GM18909 (cell line): ENCODE measurements around the gene MTAP.
A peak's percentile ranks its signal among the peaks of the same experiment; 100 is the strongest.
"Not testable (repeated sequence)": the region's sequence is repeated elsewhere in the genome, so short reads cannot be mapped to it uniquely, and the experiment has no call there.

Source experiments
- ATAC-seq: cut with Tn5 transposase; IDR thresholded peaks from one replicate; pipeline ENCODE4 v1.9.1; 2021; ENCODE audit warnings: mild to moderate bottlenecking; ENCODE audit not compliant: unreplicated experiment, poor library complexity

The MTAP gene

DNA sequence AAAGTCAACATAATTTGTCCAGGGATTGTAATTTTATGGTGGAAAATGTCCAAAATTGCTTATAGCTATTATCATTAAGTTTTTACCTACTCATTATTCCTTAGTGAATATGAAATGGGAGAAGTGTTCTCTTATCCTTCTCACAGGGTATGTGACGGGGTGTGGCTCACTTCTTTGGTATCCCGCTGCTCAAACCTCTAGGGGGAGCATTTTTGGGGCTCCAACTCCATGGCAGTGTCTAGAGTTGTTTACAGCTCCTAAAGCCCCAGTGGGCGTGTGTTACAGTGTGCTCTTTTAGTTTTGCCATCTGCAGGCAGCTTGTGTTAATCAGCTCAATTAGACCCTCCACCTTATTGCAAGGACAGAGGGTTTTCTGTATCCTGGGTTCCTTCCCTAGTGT is 102.3 kb downstream of the MTAP start:
- ATAC-seq = no peak

DNA sequence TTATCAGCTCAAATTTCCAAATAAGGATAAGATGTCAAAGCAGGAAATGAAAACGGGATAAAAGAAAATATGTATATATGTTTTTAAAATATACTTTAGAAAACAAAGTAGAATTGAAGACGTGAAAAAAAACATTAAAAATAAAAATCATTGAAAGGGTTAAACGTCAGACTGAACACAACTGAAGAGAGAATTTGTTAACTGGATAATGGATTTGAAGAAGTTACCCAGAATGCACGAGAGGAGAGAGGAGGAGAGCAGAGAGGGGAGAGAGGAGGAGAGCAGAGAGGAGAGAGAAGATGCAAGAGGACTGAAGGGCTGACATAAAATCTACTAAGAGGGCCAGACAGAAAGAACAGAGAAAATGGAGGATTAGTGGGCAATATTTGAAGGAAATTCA is 103.8 kb downstream of the MTAP start:
- ATAC-seq = no peak

DNA sequence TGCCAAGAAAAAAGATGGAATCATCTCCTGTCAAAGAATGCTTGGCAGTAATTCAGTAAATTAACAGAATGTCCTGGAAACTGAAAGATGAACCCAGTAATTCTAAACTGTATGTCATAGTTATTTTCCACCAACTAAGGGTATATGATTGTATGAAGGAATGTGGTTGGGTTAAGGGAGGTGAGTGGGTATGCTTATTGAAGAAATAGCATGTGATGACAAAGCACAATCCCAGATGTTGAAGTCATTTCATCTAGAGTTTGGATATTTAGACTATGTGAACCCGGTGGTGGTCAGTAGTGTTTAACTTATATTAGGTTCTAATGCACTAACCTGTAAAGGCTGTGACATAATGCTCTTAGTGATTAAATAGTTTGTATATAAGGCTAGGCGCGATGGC is 104.4 kb downstream of the MTAP start:
- ATAC-seq = no peak

- ATAC-seq = peak; percentile 92
Observed at GRCh38 chr9:21919377-21920362, 117.2 kb downstream of the MTAP start.

GRCh38 chr9:21923694-21924093 is 121.3 kb downstream of the MTAP start:
- ATAC-seq = no peak

GRCh38 chr9:21927752-21928151 is 125.3 kb downstream of the MTAP start:
- ATAC-seq = no peak

GRCh38 chr9:21931428-21931827 is 129.0 kb downstream of the MTAP start:
- no peak for ATAC-seq

- no peak for ATAC-seq
Observed at GRCh38 chr9:21933281-21933680, 130.8 kb downstream of the MTAP start.

DNA sequence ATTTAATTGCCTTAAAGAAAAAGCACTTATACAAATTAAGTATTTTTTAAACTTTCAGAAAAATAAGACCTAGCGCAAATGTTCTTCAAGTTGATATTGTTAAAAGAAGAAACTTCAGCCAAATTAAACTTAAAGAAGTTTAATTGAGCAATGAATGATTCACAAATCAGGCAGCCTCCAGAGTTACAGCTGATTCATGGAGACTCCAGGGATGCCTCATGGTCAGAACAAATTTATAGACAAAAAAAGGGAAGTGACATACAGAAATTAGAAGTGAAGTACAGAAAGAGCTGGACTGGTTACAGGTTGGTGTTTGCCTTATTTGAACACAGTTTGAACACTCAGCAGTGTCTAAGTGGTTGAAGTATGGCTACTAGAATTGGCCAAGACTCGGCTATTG is 131.4 kb downstream of the MTAP start:
- no peak for ATAC-seq

GRCh38 chr9:21935631-21936030 is 133.2 kb downstream of the MTAP start:
- no peak for ATAC-seq

GRCh38 chr9:21936161-21936560 is 133.7 kb downstream of the MTAP start:
- ATAC-seq = no peak

DNA sequence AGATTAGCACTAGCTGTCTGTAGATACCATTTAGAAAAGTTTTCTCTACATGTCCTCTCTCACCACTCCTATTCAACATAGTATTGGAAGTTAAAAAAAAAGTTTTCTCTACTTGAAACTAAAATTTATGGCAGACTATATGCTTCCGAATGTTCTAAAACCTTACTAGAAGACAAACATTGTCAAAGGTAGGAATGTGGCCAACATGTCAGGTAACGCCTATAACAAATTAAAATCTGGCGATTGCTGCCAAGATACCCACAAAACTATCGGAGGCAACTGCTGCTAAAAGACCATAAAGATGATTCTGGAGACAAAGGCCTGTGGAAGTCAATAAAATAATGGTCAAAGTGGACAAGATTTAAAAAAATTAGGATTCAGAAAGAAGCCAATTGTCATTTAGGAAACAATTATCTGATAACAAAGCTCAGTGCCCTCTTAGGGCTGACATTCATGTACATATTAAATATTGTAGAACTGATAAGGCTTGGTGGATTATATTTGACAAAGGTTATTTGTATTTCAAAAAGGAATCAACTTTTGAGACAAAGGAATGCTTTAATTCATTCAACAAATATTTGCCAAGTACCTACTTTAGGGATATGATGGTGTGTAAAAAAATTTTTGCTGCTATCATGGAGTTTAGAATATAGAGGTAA is 139.0 kb downstream of the MTAP start:
- no peak for ATAC-seq

DNA sequence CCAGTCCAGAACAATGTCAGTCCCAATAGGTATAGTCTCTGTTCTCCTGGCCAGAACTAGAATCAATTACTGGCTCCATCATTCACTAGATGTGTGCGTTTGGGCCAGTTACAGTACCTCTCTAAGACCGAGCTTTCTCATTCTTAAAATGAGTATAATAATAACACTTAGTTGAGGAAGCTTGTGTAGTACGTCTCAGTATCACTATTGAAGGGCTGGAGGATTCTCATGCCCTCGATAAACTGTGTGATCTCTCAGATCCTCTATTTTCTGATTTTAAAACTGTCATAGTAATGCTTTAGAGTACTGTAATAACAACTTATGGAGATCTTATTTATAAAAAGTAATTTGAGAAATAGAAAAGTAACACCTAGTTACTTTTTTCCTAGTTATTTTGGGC is 141.0 kb downstream of the MTAP start:
- no peak for ATAC-seq

- no peak for ATAC-seq
Observed at GRCh38 chr9:21945606-21946005, 143.2 kb downstream of the MTAP start.

- no peak for ATAC-seq
Observed at GRCh38 chr9:21958833-21959232, 156.4 kb downstream of the MTAP start.

GRCh38 chr9:21959268-21959667 is 156.8 kb downstream of the MTAP start:
- not testable (repeated sequence) for ATAC-seq

GRCh38 chr9:21961569-21961968 is 159.1 kb downstream of the MTAP start:
- no peak for ATAC-seq

GRCh38 chr9:21964925-21965385 is 162.5 kb downstream of the MTAP start:
- peak; percentile 63 for ATAC-seq

- peak; percentile 74 for ATAC-seq
Observed at GRCh38 chr9:21965401-21965951, 163.0 kb downstream of the MTAP start.

GRCh38 chr9:21966140-21966851 is 163.9 kb downstream of the MTAP start:
- no peak for ATAC-seq

DNA sequence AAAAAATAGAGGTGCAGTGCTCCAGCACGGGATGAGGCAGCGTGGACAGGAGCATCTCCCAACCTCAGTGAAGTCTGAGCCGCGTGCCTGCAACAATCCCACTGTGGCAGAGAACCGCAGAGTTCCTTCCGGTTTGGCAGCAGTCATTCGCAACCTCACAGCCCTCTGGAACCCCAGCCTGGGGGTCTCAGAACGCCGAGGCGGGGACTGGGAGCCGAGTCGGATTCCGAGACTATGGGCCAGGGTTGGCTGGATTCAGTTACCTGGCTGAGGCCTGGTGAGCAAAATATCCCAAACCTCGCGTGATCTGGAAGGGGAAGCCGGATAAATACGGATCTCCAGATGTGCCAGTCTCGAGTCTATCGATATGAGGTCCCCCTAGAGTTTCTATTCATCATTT is 164.7 kb downstream of the MTAP start:
- no peak for ATAC-seq
